GM12878 (cell line): ENCODE results near the gene RFTN2. TPM values are rescaled to one million over a fixed set of nuclear protein-coding genes. Genes with fewer than 3 reads are reported as not detected.

ENCODE experiments used
- ATAC-seq: fragments of 200-7000 bp; cut with Tn5 transposase; 3 replicates; pipeline ENCODE4 v1.9.1; 2020; ENCODE audit warnings: mild to moderate bottlenecking, moderate library complexity
- BruUV-seq: library from RNA; stranded (reverse); fragments of 400-500 nt; replicated peaks from 2 replicates; lab custom pipeline; 2021; lab: Mats Ljungman, UMichigan
- CTCF ChIA-PET: fragments of 300-600 bp; sonication (Branson Sonifier 250); formaldehyde crosslinking; extraction: SDS; loops from one replicate; lab custom pipeline; 2021; ENCODE audit warnings: inconsistent platforms; lab: Yijun Ruan, JAX
- POLR2A ChIA-PET: fragments of 350-600 bp; formaldehyde crosslinking; extraction: SDS; loops from one replicate; lab custom pipeline; 2021; ENCODE audit warnings: inconsistent platforms; lab: Charles Lee
- RAD21 ChIA-PET: fragments of 300-600 bp; sonication (Branson Sonifier 250); formaldehyde crosslinking; loops from one replicate; lab custom pipeline; 2023; ENCODE audit warnings: antibody characterized with exemption; ENCODE audit not compliant: unreplicated experiment; lab: Charles Lee
- SMC1A ChIA-PET: fragments of 300-600 bp; sonication (Branson Sonifier 250); formaldehyde crosslinking; loops from one replicate; lab custom pipeline; 2023; ENCODE audit not compliant: unreplicated experiment, uncharacterized antibody; lab: Charles Lee
- DNase-seq: peaks from one replicate; pipeline ENCODE4 v3.0.0-alpha.2; 2011; ENCODE audit warnings: low read depth, low spot score
- FAIRE-seq: peaks from 3 replicates; lab custom pipeline; 2011; peaks lifted over from hg19 to GRCh38; lab: Jason Lieb, UNC
- H2AFZ ChIP-seq: 2 replicates; pipeline ENCODE4 v1.6.0; 2011; ENCODE audit warnings: low read depth, low read length, control low read depth; ENCODE audit not compliant: control insufficient read depth
- H3K27ac ChIP-seq: 2 replicates; pipeline ENCODE4 v1.5.1; 2011; ENCODE audit warnings: control low read depth; ENCODE audit not compliant: control insufficient read depth, insufficient read depth
- H3K27me3 ChIP-seq, 2 experiments: replicated peaks in 1 of 2; 2 replicates each; pipeline versions ENCODE4 v1.6.0 to v1.6.1; 2011; ENCODE audit warnings: low read length in 1 of 2; ENCODE audit not compliant: control insufficient read depth in 2 of 2, insufficient read depth in 2 of 2
- H3K36me3 ChIP-seq, 2 experiments: 2 replicates each; pipeline ENCODE4 v1.5.1; 2011; ENCODE audit warnings: low read length in 1 of 2; ENCODE audit not compliant: control insufficient read depth in 2 of 2, insufficient read depth in 2 of 2
- H3K4me1 ChIP-seq: 2 replicates; pipeline ENCODE4 v1.6.1; 2011; ENCODE audit warnings: mild to moderate bottlenecking, low read length, moderate library complexity, mixed read lengths; ENCODE audit not compliant: control insufficient read depth, insufficient read depth
- H3K4me2 ChIP-seq: 2 replicates; pipeline ENCODE4 v1.6.0; 2011; ENCODE audit warnings: control low read depth; ENCODE audit not compliant: control insufficient read depth, insufficient read depth
- H3K4me3 ChIP-seq: fragments of 200-600 bp; sonication (generic); 2 replicates; pipeline ENCODE4 v1.5.1; 2016
- H3K79me2 ChIP-seq: 2 replicates; pipeline ENCODE4 v1.6.0; 2011; ENCODE audit warnings: low read length; ENCODE audit not compliant: control insufficient read depth, insufficient read depth
- H3K9ac ChIP-seq: 2 replicates; pipeline ENCODE4 v1.8.0; 2011; ENCODE audit warnings: low read length, control low read depth, mixed read lengths; ENCODE audit not compliant: control insufficient read depth, insufficient read depth
- H3K9me3 ChIP-seq: replicated peaks from 3 replicates; pipeline ENCODE4 v1.5.1; 2011; ENCODE audit warnings: mild to moderate bottlenecking, low read length; ENCODE audit not compliant: control insufficient read depth, insufficient read depth
- H4K20me1 ChIP-seq: 2 replicates; pipeline ENCODE4 v1.6.0; 2011; ENCODE audit not compliant: control insufficient read depth, insufficient read depth
- CTCF ChIP-seq, 3 experiments: IDR thresholded peaks in 2 of 3; conservative IDR thresholded peaks in 1 of 3; 2 replicates each; pipeline ENCODE4 v1.5.1; 2011; ENCODE audit warnings: low read depth in 3 of 3, low read length in 3 of 3, mild to moderate bottlenecking in 3 of 3, control low read depth in 2 of 3, moderate library complexity in 2 of 3, inconsistent platforms in 1 of 3, mixed read lengths in 1 of 3; ENCODE audit not compliant: control insufficient read depth in 2 of 3, insufficient read depth in 1 of 3; ENCODE audit errors: extremely low read depth in 1 of 3
- IRF4 ChIP-seq: IDR thresholded peaks from 2 replicates; pipeline ENCODE4 v1.6.1; 2011; ENCODE audit warnings: low read depth, low read length
- NFYB ChIP-seq: IDR thresholded peaks from 2 replicates; pipeline ENCODE4 v1.6.1; 2011; ENCODE audit warnings: low read depth, mild to moderate bottlenecking, low read length, improper control_type of control experiment, moderate library complexity; ENCODE audit not compliant: insufficient read depth
- PKNOX1 ChIP-seq: fragments of 450-650 bp; IDR thresholded peaks from 2 replicates; pipeline ENCODE4 v1.6.1; 2016; ENCODE audit warnings: mild to moderate bottlenecking
- RAD21 ChIP-seq: IDR thresholded peaks from 2 replicates; pipeline ENCODE4 v1.6.1; 2011; ENCODE audit warnings: mild to moderate bottlenecking, low read depth, low read length, moderate library complexity; ENCODE audit not compliant: insufficient read depth
- SMC3 ChIP-seq: IDR thresholded peaks from 2 replicates; pipeline ENCODE4 v1.6.1; 2011; ENCODE audit warnings: low read length, improper control_type of control experiment, borderline replicate concordance
- SREBF2 ChIP-seq: IDR thresholded peaks from 2 replicates; pipeline ENCODE4 v1.6.1; 2012; ENCODE audit warnings: mild to moderate bottlenecking, low read length
- TAF1 ChIP-seq: IDR thresholded peaks from 2 replicates; pipeline ENCODE4 v1.6.1; 2011; ENCODE audit warnings: mild to moderate bottlenecking, low read depth, low read length, borderline replicate concordance
- WGBS: methylation state at CpG from one replicate; pipeline ENCODE4 v1.1.6; 2016; ENCODE audit warnings: low lambda C conversion rate; ENCODE audit not compliant: insufficient replicate concordance, insufficient coverage; ENCODE audit errors: missing lambda C conversion rate; 5-methylcytosine and 5-hydroxymethylcytosine counted together
- in situ Hi-C: fragments of 300-500 bp; cut with MboI; formaldehyde crosslinking; loops from 9 replicates; pipeline ENCODE4 v1.14.3; 2018; ENCODE audit warnings: mixed read lengths
- intact Hi-C: fragments of 100-400 bp; cut with micrococcal nuclease; formaldehyde crosslinking; loops from one replicate; pipeline ENCODE4 v1.14.2; 2022; ENCODE audit not compliant: unreplicated experiment
- polyA plus RNA-seq, 11 experiments: library from polyadenylated mRNA; depleted of rRNA in 4 of 11; unstranded in 6 of 11; stranded (reverse) in 5 of 11; fragments of >200 nt; fragmentation: Nextera tagmentation in 4 of 11; fragmentation: Illumina TruSeq in 1 of 11; extraction: Ambion mirVana in 4 of 11; extraction: Trizol in 1 of 11; gene quantifications; 1 replicate in 1 of 11; 2 replicates in 10 of 11; pipeline versions ENCODE4 v1.2.1 to v1.2.3, GENCODE V29; 2011 to 2016; ENCODE audit warnings: inconsistent platforms in 2 of 11, missing spikeins in 2 of 11, low read depth in 1 of 11
- total RNA-seq, 4 experiments: library from RNA; depleted of rRNA in 3 of 4; stranded (reverse); fragments of >200 nt in 3 of 4; fragmentation: Illumina TruSeq in 1 of 4; extraction: Trizol in 1 of 4; gene quantifications; 2 replicates each; pipeline versions ENCODE4 v1.2.1 to v1.2.3, GENCODE V29; 2013 to 2021

Gene RFTN2
- total and polyA plus RNA-seq, 10 of the 15 experiments (the other 5 are each of a cell fraction or from before 2014, with no cell fraction given) = 0.09 to 0.23 TPM; not detected in 8

GRCh38 chr2:197615016-197615652, 60.3 kb downstream of the RFTN2 start:
- intact Hi-C loops (no loop called here), in situ Hi-C loops (no loop called here)
- POLR2A ChIA-PET = no interaction called here
- Histone ChIP-seq H3K4me3 (no peak overlapping the region), H2AFZ (no peak overlapping the region; the same call in 1 of the 2 replicates), H4K20me1 (no peaks in the 10 kb centered on the region), H3K9me3 (no peaks in the 10 kb centered on the region), H3K27ac (no peak overlapping the region), H3K79me2 (no peaks in the 10 kb centered on the region), H3K4me2 (no peak overlapping the region), H3K4me1 (no peaks in the 10 kb centered on the region), H3K27me3 (no peaks in the 10 kb centered on the region), H3K9ac (no peak overlapping the region), H3K36me3 (no peaks in the 10 kb centered on the region)
- DNase-seq (no peak), FAIRE-seq (no peak), ATAC-seq (peak; percentile 83)
- SMC1A ChIA-PET = interaction anchor here (1.0 to 1.2 kb wide), 2 partner anchors 34 to 288 kb away, joined by 3 read pairs; no protein-coding TSS in a partner anchor
- TF ChIP-seq TAF1 = no peak
- TF ChIP-seq RAD21 = peak; percentile 55
- no peak for TF ChIP-seq IRF4
- TF ChIP-seq SREBF2 = no peak
- peak; percentile 42 for TF ChIP-seq PKNOX1
- TF ChIP-seq CTCF (IDR thresholded peaks at IDR 0.05 in 2 of 3, conservative IDR thresholded peaks at IDR 0.05 in 1 of 3; ENCODE audit: control insufficient read depth in 2 of 3, extremely low read depth in 1 of 3, insufficient read depth in 1 of 3, low read depth in 3 of 3, low read length in 3 of 3) = peak; percentile 32 to 42 (median 32); a peak in 5 of 6 replicates
- peak; percentile 33; the same call in 1 of the 2 replicates for TF ChIP-seq SMC3
- TF ChIP-seq NFYB = no peak
- CTCF ChIA-PET = interaction anchor here (1.4 kb wide), 3 partner anchors 16 to 225 kb away, joined by 3 to 4 read pairs (median 3); no protein-coding TSS in a partner anchor
- 58% methylated on average over 4 of the region's 4 CpGs for WGBS
- BruUV-seq = no TSS peak
- RAD21 ChIA-PET = no interaction called here
